HG02943 (cell line): ENCODE results near the gene ABHD17A.
A peak's percentile ranks its signal among the peaks of the same experiment; 100 is the strongest.

Experiments
- ATAC-seq: cut with Tn5 transposase; IDR thresholded peaks from one replicate; pipeline ENCODE4 v1.9.1; 2021; ENCODE audit warnings: mild to moderate bottlenecking, low read depth, moderate library complexity; ENCODE audit not compliant: unreplicated experiment

ABHD17A gene

DNA sequence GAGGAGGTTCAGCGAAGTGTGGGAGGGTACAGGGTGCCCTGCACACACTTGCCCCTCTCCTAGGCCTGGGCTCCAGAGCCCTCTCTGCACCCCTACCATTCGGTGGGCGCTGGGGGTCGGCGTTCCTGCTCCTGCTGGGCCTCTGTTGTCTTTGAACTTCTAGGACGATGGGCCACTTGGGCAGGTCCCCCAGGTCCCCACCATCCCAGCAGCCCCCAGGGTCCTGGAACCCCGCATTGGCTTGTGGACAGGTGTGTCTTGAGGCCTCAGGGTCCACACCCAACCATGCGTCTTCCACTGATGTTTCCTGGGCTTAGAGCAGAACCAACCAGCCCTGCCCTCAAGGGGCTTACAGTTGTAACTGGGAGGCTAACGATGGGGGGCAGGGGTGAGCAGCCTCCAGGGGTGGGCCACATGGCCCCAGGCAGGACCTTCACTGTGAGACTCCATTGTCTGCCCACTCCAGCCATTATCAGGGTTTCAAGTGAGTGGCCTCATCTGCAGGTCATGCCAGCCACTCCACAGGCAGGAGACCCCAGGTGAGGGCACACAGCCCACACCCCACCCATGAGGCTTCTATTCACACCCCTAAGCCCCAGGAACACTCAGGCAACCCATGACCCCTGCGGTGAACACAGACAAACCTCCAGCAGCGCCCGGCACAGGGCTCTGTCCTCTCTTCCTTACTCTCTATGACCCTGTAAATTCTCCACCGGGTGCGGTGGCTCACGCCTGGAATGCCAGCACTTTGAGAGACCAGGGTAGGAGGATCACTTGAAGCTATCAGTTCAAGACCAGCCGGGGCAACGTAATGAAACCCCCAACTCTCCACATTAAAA is 19.9 kb downstream of the ABHD17A start:
- ATAC-seq: no peak

DNA sequence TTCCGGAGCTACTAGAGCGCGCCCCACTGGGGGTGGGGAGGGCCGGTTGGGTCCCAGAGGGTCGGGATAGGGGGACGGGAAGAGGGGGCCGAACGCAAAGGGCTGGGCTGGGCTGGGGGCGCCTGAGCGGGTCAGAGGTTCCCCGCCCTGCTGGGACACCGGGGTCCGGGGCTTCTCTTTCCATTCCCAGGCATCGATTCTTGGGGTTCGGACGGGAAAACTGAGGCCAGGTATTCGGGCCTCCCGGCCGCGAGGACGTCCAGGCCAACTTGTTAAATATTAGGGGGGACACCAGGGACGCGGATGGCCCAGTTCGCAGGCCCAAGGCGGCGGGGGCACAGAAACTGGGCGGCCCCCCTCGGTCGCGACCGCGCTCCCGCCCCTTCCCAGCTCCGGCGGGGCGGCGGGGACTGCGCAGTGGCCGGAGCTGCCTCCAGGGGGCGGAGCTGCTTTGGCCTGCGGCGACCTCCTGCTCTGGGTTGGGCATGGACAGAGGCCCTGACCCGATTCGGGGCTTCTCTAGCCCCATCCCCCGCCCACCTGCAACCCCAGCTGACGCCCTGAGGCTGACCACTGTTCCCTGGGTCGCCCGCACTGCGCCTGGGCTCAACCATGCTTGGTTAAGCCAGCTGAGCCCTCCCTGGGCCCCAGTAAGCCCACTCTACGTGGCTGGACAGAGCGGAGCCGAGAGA is 20.7 kb downstream of the ABHD17A start:
- no peak for ATAC-seq

DNA sequence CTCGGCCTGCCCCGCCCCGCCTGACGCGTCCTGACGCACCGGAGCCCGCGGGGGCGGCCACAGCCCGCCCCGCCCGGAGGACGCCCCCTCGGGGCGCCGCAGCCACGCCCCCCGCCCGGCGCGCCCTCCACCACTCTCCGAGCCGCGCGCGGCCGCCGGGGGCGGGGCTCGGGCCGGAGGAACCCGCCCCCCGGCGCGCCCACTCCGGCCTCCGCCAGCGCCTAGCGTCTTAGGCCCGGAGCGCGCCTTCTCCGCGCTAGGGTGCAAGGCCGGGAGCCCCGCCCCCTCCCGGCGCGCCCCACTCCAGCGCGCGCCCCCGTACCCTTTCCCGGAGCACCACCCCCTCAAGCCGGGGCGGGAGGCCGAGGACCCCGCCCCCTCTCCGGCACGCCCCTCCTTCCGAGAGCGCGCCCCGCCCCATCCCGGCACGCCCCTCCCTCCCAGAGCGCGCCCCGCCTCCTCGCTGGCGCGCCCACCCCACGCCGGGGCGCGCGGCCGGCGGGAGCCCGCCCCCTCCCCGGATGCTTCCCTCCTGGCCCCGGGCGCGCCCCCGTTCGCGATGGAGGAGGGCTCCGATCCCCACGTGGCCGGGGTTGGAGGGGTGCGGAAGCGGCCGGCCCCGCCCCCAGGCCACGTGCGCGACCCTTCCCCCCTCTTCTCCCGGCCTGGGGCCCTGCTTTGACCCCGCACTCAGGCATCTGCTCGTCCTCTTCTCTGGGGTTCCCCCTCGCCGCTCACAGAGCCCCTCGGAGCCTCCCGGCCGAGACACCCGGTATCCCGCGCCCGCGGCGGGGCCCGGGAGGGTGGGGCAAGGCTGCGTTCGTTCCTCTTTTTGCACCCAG is 21.4 kb downstream of the ABHD17A start:
- peak; percentile 51 for ATAC-seq

DNA sequence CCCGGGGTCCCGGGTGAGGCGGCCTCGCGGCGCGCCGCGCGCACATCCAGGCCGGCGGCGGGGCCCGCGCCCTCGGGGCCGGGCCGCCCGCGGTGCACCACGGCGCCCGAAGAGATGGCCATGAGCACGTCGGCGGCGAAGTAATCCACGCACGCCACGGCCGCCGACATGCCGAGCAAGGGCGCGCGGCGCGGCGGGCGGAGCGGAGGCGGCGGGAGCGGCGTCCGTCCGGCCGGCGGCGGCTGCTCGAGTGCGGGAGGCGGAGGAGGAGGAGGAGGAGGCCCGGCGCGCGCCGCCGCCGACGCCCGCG is 22.0 kb downstream of the ABHD17A start, which contains the start of gene KLF16:
Gene KLF16 (minus strand): TSS at position 252 of the 310 bp plus-strand sequence. CDS start 82 bp downstream, at position 170.
- ATAC-seq: peak; percentile 1

DNA sequence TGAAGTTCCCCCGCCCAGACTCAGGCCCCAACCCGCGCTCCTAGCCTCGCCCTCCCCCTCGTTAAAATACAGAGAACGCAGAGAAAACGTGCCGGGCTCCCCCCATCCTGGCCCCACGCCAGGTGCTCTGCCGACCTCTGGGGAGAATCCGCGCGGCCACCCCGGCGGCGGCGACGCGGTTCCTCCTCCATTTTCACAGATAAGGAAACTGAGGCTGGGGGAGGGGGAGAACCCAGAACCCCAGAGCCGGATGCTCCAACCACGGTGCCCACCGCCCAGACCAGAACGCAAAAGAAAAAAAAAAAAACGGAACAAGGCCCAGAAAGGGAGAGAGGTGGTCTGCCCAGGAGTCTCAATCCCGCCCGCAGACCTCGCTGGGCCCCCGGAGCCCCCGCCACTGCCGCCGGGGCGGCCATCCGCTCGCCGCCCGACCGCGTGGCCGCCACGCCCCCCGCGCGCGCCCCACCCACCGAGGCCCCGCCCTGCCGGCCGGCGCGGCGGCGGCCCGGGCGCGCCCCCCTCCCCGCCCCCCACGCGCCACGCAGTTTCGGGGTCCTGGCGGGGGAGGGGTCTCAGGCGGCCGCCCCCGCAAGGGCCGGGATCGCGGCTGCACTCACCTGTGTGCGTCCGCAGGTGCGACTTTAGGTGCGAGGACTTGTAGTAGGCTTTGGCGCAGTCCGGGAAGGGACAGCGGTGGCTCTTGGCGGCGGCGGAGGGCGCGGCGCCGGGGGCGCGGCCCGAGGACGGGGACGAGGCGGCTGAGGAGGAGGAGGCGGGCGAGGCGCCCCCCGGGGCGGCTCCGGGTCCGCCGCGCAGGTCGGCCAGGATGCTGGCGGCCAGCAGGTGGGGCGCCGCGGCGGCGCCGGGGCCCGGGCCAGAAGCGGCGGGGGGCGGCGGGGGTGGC is 22.6 kb downstream of the ABHD17A start:
- peak; percentile 10 for ATAC-seq

DNA sequence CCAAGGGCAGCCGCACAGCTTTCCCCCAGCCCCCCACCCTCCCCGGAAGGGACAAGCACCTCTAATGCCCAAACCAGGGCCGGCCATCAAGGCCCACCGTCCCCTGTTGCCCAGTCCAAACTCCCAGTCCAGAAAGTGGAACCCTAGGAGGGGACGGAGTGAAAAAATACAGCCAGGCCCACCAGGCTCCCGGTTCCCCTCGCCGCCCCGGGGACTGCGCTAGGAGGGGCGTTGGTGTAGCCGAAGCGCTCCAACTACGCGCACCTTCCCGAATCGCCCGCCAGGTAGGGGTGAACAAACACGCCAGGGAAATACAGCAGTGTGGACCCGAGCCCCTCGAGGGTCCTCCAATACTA is 23.2 kb downstream of the ABHD17A start:
- no peak for ATAC-seq

DNA sequence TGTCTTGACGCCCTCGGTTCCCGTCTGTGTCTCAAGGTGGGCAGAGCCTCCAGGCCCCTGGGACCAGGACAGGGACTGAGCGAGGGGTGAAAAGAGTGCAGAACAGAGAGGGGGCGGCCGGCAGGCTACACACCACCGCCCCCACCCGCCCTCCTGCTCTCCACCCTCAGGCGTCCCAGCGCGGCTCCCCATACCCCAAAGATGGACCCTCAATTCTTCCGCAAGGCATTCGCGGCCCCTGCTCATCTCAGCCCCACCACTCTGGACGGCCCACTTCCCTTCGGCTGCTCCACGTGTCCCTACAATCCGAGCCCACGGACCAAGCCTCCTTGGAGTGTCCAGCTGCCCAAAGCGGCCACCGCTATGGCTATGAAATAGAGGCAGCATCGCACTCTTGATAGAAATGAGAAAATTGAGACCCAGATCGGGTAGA is 23.7 kb downstream of the ABHD17A start:
- no peak for ATAC-seq

DNA sequence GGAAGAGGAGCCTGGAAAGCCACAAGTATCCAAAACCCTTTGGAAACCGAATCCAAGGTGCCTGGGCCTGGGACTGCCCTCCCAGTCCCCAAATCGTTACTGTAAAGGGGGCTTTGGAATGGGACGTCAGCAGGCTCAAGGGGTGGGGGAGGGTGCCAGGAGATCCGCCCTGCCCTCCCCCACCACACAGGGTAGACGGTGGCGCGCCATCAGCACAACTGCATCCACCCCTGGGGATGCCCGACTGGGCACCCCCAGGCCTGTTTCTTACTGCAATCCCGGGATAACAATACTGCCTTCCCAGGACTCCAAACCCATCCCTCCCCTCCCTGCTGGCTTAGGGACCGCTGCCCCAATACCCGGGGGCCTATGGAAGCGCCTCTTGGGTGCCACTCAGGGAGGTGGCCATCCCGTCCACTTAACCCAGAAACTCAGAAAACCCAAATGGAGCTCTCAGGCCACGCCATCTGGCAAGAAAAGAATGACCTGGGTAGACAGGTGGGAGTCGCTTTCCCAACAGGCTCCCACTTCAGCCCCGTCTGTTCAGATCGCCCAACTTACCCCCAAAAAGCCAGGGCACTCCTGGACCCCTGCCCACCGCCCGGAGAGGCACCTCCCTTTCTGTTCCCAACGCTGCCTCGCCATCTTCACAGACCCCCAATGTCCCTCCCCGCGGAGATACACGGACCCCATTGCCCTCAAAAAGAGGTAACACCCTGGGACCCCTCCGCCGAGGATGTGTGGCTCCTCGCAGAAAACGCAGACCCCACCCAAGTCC is 24.3 kb downstream of the ABHD17A start:
- ATAC-seq: no peak

DNA sequence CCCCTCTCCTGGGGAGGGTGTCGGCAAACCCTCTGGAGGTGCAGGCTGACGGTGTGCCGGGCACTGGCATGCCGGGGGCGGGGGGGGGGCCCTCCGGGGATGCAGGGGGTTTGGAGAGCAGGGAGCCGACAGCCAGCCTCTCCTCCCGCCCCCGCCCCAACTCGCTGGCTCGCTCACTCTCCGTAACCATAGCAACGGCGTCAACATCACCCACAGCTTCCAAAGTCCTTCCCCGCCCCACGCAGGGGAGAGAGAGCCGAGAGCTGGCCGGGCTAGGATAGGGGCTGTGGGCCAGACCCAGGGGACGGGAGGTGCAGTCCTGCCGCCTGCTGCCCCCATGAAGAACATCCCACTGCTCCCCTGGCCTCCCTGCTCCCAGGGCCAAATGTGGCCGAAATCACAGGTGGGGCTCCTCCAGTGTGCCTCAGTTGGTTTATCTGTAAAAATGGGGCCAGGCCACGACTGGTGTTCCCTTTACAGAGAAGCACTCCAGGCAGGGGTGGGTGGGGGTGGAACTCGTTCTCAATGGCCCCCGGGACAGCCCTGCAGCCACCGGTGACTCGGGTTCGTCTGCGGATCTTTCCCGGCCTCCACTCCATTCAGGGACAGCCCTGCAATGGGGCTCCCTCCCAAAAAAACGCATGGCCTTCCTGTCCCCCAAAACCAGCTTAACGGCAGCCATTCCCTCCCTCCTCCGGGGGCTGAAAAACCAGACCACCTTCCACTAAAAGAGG is 25.1 kb downstream of the ABHD17A start:
- no peak for ATAC-seq

DNA sequence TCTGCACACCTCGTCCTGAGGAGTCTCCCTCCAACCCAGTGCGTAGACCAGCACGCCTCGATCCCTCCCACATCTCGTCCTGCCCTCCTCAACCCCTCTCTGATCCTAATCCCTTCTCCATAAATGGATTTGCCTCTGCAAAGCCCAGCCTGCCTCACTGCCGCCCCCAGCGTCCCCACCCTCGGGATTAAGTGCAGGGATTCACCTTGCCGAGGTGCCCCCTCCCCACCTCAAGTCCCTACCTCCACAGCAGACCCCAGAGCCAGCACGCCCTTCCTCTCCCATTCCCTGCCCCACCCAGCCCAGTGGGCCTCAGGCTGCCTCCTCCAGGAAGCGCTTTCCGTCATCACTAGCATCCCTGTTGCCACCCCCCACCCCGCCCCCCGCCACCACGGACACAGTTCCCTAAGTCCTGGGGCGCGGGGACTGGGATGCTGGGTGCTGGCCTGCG is 25.9 kb downstream of the ABHD17A start:
- ATAC-seq: no peak

DNA sequence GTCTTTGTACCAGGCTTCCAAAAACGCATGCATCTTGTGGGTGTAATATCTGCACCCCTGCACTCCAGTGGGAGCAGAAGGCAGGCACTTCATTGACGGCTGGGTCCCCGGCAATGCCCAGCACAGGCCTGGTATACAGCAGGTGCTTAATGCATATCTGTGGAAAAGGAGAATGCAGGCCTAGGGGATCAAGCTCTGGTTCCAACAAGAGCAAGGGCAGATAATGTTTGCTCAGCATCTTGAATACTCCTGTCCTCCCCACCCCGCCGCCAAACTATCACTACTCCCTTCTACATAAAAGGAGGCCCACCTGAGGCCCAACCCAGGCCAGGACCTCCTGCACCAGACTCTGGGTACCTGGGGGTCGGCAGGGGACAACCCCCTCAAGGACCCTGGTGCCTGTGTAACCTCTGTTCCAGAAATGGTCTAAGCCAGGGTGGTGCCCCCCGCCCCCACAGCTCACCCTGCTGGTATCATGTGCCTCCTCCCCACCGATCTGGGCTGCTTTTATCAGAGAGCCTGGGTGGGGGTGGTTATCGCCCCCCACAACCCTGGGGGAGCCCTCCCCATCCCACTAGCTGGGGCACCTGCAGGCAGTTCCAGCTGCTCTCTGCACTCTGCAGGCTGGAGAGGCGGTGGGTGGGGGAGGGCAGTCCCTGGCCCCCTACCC is 26.7 kb downstream of the ABHD17A start:
- ATAC-seq: no peak

DNA sequence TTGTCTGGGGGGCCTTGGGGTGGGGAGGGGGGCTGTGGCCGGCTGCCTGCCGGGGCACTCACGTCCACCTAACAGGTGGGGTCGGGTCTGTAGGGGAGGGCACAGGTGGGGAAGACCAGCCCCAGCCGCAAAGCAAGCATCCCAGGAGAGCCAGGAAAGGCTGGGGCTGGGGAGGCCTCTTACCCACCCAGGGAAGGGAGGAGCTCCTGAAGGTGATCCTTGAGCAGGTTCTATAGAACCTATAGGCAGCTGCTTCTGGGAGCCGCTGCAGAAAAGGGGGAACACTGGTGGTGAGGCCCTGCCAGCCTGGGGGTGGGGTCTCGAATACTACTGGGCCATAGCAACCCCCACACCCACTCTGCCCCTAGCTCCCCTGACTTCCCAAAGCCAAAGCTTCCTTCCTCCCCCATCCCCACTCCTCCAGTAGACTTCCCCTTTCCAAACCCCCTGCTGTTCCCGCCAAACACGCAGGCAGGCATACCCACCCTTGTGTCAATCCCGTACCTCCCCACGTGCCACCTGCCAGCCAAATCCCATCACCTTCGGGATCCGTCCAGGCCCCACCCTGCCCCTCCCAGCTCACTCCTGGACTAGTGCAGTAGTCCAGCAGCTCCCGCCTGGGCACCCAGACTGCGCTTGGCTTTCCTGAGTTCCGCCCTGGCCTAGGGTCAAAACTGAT is 27.5 kb downstream of the ABHD17A start:
- no peak for ATAC-seq

DNA sequence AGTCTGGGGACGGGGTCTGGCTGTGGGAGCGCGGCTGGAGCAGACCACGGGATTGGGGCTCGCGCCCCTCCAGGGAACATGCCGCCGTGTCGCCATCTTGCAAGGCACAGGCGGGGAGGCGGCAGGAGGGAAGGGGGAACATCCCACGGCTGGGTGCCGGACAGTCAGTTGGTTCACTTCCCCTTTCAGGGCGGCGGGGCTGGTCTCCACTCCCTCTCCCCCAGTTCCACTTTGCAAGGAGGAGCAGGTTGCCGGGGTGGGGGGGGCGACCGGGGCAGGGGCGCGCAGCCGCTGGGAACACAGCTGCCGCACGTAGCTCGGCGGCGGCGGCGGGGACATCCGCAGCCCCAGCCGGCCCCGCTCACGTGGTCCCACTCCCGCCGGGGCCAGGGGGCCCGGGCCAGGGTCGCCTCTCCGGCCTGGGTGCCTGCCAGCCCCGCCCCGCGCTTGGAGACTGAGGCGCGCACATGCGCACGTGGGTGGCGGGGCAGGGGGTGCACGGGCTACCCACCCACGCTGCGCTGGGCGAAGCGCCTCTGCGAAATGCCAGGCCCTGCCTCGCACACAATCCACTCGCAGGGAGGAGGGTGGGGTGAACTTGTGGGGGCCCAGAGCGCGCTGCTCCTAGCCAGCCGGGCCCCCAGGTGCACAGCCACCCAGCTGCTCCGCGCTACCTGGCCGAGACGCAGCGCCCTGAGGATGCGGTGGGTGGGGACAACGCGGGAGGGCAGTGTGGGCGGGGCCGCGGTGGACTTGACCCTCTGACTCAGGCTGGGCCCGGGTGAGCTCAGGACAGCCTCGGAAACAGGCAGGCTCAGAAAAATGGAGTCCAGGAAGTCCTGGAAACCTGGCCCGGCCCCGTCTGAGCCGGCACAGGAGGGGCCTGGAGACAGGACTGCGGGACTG is 28.3 kb downstream of the ABHD17A start:
- no peak for ATAC-seq

DNA sequence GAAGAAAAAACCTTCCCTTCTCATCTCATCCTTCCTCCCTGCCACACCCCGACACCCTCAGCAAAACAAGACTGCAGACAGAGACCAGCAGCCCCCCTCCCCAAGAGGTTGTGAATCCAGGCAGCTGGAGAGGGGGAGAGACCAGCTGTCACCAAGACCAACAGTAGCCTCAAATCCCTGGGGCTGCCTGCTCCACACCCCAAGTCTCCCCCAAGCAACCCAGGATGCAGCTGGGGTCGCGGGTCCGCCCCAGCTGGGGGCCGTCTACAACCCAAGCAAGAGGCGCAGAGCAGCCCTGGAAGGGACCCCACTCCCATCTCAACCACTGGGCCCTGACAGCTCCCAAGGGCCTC is 29.0 kb downstream of the ABHD17A start:
- no peak for ATAC-seq

DNA sequence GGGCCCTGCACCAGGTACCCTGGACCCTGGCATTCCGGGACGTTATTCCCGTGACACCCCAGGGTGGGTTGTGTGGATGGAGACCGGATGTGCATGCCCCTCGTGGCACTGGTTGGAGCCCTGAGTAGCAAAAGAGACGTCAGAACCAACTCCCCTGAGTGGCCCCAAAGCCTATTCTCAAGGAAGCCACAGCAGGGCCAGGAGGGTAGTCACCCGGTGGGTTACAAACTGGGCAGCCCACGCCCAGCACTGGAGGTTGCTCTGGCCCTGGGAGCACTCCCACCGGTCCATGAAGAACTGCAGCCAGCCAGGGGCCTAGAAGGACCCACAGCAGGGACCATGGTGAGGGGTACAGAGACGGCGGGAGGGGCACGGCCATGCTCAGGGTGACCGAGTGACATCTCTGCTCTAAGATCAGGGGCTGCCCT is 29.5 kb downstream of the ABHD17A start:
- ATAC-seq: no peak

DNA sequence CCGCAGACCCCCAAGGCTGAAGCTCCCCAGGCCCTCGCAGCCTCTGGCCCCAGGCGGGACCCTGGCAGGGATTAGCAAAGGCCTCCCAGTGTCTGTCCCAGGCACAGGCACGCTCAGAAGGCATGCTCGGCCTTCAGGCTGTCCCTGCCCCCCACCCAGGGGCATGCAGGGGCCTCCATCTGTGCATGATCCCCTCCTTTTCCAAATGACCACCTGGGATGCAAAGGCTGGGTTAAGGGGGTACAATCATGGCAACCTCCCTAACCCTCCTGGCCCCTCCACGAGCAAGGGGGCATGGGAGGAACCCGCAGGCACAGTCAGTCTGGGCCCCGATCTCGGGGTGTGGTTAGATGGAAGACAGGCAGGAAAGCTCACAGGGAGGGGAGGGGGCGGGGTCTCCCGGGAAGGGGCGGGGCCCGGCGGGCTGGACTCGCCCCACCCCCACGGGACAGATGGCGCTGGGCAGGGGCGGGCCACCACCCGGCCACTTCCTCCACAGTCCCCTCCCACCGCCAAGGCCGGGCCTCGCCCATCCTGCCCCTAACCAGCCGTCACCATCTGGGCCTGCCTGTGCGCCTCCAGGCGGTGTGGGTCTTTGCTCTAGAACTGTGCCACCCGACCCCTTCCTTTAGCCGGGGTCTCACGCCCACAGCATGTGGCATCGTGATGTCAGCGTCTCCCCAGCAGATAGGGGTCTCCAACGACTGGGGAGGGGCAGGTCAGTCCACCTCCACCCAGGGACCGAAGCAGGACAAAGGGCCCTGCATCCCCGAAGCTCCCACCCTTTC is 30.1 kb downstream of the ABHD17A start:
- no peak for ATAC-seq
